SK-N-SH treated with all-trans-retinoic acid at 6 μM for 48 hours (cell line): ENCODE data around the gene ARHGEF1.

Experiments used
- ATAC-seq: fragments of 200-7000 bp; cut with Tn5 transposase; 3 replicates; pipeline ENCODE4 v1.9.1; 2020; ENCODE audit warnings: mild to moderate bottlenecking, moderate library complexity
- ARNTL ChIP-seq: fragments of 450-650 bp; formaldehyde crosslinking; IDR thresholded peaks from 2 replicates; pipeline ENCODE4 v1.5.0; 2020; ENCODE audit warnings: low read depth, mild to moderate bottlenecking, moderate library complexity, borderline replicate concordance
- BACH2 ChIP-seq: fragments of 250-450 bp; sonication (Bioruptor Pico); IDR thresholded peaks from 2 replicates; pipeline ENCODE4 v1.9.0; 2021; ENCODE audit warnings: mild to moderate bottlenecking, borderline replicate concordance
- CREB5 ChIP-seq: fragments of 250-450 bp; sonication (Bioruptor Pico); IDR thresholded peaks from 2 replicates; pipeline ENCODE4 v1.5.1; 2020; ENCODE audit warnings: low read depth, mild to moderate bottlenecking, moderate library complexity
- CSDC2 ChIP-seq: fragments of 250-450 bp; sonication (Bioruptor Pico); IDR thresholded peaks from 2 replicates; pipeline ENCODE4 v1.5.0; 2020; ENCODE audit warnings: mild to moderate bottlenecking, moderate library complexity
- CSRNP3 ChIP-seq: fragments of 250-450 bp; sonication (Bioruptor Pico); IDR thresholded peaks from 2 replicates; pipeline ENCODE4 v1.5.1; 2021; ENCODE audit warnings: mild to moderate bottlenecking, moderate library complexity
- ESRRG ChIP-seq: fragments of 250-450 bp; sonication (Bioruptor Pico); IDR thresholded peaks from 2 replicates; pipeline ENCODE4 v1.6.1; 2021; ENCODE audit warnings: mild to moderate bottlenecking
- GLIS3 ChIP-seq: fragments of 250-450 bp; sonication (Bioruptor Pico); IDR thresholded peaks from 2 replicates; pipeline ENCODE4 v1.5.0; 2020; ENCODE audit warnings: mild to moderate bottlenecking, moderate library complexity
- ISL1 ChIP-seq: fragments of 250-450 bp; sonication (Bioruptor Pico); IDR thresholded peaks from 2 replicates; pipeline ENCODE4 v2.1.2; 2022; ENCODE audit warnings: mild to moderate bottlenecking, moderate library complexity
- OSR1 ChIP-seq: fragments of 250-450 bp; sonication (Bioruptor Pico); IDR thresholded peaks from 2 replicates; pipeline ENCODE4 v1.8.0; 2022; ENCODE audit warnings: moderate library complexity, mild to moderate bottlenecking, inconsistent platforms
- PATZ1 ChIP-seq: fragments of 250-450 bp; sonication (Bioruptor Pico); IDR thresholded peaks from 2 replicates; pipeline ENCODE4 v1.8.0; 2020; ENCODE audit warnings: mild to moderate bottlenecking, moderate library complexity, borderline replicate concordance
- POU6F1 ChIP-seq: fragments of 250-450 bp; sonication (Bioruptor Pico); IDR thresholded peaks from 2 replicates; pipeline ENCODE4 v1.8.0; 2021; ENCODE audit warnings: low read depth, mild to moderate bottlenecking, moderate library complexity, borderline replicate concordance
- PPARA ChIP-seq: fragments of 250-450 bp; sonication (Bioruptor Pico); IDR thresholded peaks from 2 replicates; pipeline ENCODE4 v1.5.0; 2020; ENCODE audit warnings: mild to moderate bottlenecking, borderline replicate concordance
- RARB ChIP-seq: fragments of 250-450 bp; sonication (Bioruptor Pico); IDR thresholded peaks from 2 replicates; pipeline ENCODE4 v1.8.0; 2021; ENCODE audit warnings: mild to moderate bottlenecking, moderate library complexity
- TCF4 ChIP-seq: fragments of 250-450 bp; sonication (Bioruptor Pico); IDR thresholded peaks from 2 replicates; pipeline ENCODE4 v1.8.0; 2021; ENCODE audit warnings: mild to moderate bottlenecking, moderate library complexity, borderline replicate concordance
- TOX ChIP-seq: fragments of 250-450 bp; sonication (Bioruptor Pico); IDR thresholded peaks from 2 replicates; pipeline ENCODE4 v1.8.0; 2021; ENCODE audit warnings: mild to moderate bottlenecking, moderate library complexity, borderline replicate concordance
- TSHZ2 ChIP-seq: fragments of 250-450 bp; sonication (Bioruptor Pico); IDR thresholded peaks from 2 replicates; pipeline ENCODE4 v1.5.0; 2020; ENCODE audit warnings: mild to moderate bottlenecking, moderate library complexity
- ZC3H10 ChIP-seq: fragments of 250-450 bp; sonication (Bioruptor Pico); IDR thresholded peaks from 2 replicates; pipeline ENCODE4 v1.5.1; 2021; ENCODE audit warnings: mild to moderate bottlenecking, moderate library complexity
- ZFP3 ChIP-seq: fragments of 250-450 bp; sonication (Bioruptor Pico); IDR thresholded peaks from 2 replicates; pipeline ENCODE4 v1.5.0; 2020; ENCODE audit warnings: mild to moderate bottlenecking, moderate library complexity
- ZFP30 ChIP-seq: fragments of 450-650 bp; formaldehyde crosslinking; IDR thresholded peaks from 2 replicates; pipeline ENCODE4 v1.5.0; 2022; ENCODE audit warnings: mild to moderate bottlenecking, moderate library complexity
- ZNF565 ChIP-seq: fragments of 450-650 bp; formaldehyde crosslinking; conservative IDR thresholded peaks from 2 replicates; pipeline ENCODE4 v1.5.0; 2020; ENCODE audit warnings: low read depth, mild to moderate bottlenecking, moderate library complexity
- ZNF70 ChIP-seq: fragments of 450-650 bp; formaldehyde crosslinking; IDR thresholded peaks from 2 replicates; pipeline ENCODE4 v1.5.0; 2020; ENCODE audit warnings: mild to moderate bottlenecking, moderate library complexity
- ZNF8 ChIP-seq: fragments of 450-650 bp; formaldehyde crosslinking; IDR thresholded peaks from 2 replicates; pipeline ENCODE4 v1.5.0; 2020; ENCODE audit warnings: mild to moderate bottlenecking, moderate library complexity

The ARHGEF1 gene

GRCh38 chr19:41947091-41947490 lies 64.1 kb downstream of the ARHGEF1 start:
- no peak for ATAC-seq
- TF ChIP-seq POU6F1 = no peak
- TF ChIP-seq ZFP30 (CRISPR knock-in tag) = no peak
- TF ChIP-seq OSR1 = no peak
- no peak for TF ChIP-seq CREB5 (CRISPR knock-in tag)
- TF ChIP-seq ZNF565 = no peak
- TF ChIP-seq CSDC2 (CRISPR knock-in tag) = no peak
- no peak for TF ChIP-seq TOX
- no peak for TF ChIP-seq PPARA (CRISPR knock-in tag)
- no peak for TF ChIP-seq ZC3H10 (CRISPR knock-in tag)
- no peak for TF ChIP-seq PATZ1 (CRISPR knock-in tag)
- no peak for TF ChIP-seq TCF4
- TF ChIP-seq BACH2 (CRISPR knock-in tag) = no peak
- TF ChIP-seq GLIS3 (CRISPR knock-in tag) = no peak
- TF ChIP-seq ISL1 (CRISPR knock-in tag) = no peak
- TF ChIP-seq ARNTL (CRISPR knock-in tag) = no peak
- TF ChIP-seq ESRRG (CRISPR knock-in tag) = no peak
- no peak for TF ChIP-seq CSRNP3 (CRISPR knock-in tag)

GRCh38 chr19:41951686-41952172 lies 68.7 kb downstream of the ARHGEF1 start:
- peak; percentile 94 for ATAC-seq
- TF ChIP-seq CSDC2 (CRISPR knock-in tag) (no peak), OSR1 (no peak), CREB5 (CRISPR knock-in tag) (no peak), ZFP3 (no peak)

- no peak for ATAC-seq
- TF ChIP-seq ZFP3 (no peak), ARNTL (CRISPR knock-in tag) (no peak), RARB (CRISPR knock-in tag) (no peak), CSDC2 (CRISPR knock-in tag) (no peak), ZFP30 (CRISPR knock-in tag) (no peak), ZNF8 (CRISPR knock-in tag) (no peak), ESRRG (CRISPR knock-in tag) (no peak), TOX (no peak), ISL1 (CRISPR knock-in tag) (no peak), PPARA (CRISPR knock-in tag) (no peak), TCF4 (no peak), TSHZ2 (CRISPR knock-in tag) (no peak), ZNF70 (CRISPR knock-in tag) (no peak), CSRNP3 (CRISPR knock-in tag) (no peak), OSR1 (no peak), GLIS3 (CRISPR knock-in tag) (no peak), PATZ1 (CRISPR knock-in tag) (no peak), ZNF565 (no peak)
- TF ChIP-seq, all 23 proteins: peak for 0
Measured at GRCh38 chr19:41955521-41955920, 72.5 kb downstream of the ARHGEF1 start.
